ENCODE results near the gene MED7.

Gene MED7

DNA sequence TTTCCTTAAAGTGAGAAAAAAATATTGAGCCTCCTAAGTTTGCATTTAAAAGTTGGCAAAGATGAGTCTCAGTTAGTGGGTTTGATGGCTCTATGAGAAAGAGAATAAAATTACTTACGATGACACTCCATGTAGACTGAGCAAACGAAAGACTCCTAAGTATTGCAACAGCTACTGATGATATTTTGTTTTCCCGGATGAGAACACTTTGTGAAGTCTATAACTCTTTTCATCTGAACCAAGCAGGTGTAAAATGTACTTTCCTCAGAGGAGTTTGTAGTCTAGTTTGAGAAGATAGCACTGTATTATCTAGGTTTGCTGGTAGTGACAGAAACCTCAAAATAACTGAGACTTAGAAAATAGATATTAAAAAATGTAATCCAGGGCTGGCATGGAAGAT lies 36.3 kb upstream of the MED7 start:
- H3K4me3 ChIP-seq (ENCODE audit: low read length in 2 of 2) = no peak overlapping the region
- H3K9ac ChIP-seq (ENCODE audit: low read depth in 1 of 2, low read length in 2 of 2) = no peak overlapping the region

GRCh38 chr5:157177953-157178352 lies 35.3 kb upstream of the MED7 start:
- Histone ChIP-seq H3K4me1 (ENCODE audit: control insufficient read depth in 2 of 2, insufficient read depth in 2 of 2, low read length in 2 of 2) (no peaks in the 10 kb centered on the region), H3K27ac (ENCODE audit: low read depth in 2 of 2, low read length in 2 of 2) (no peak overlapping the region), H3K9me3 (ENCODE audit: control insufficient read depth in 2 of 2, low read length in 2 of 2) (no peaks in the 10 kb centered on the region), H3K4me3 (ENCODE audit: low read length in 2 of 2) (no peak overlapping the region), H3K9ac (ENCODE audit: low read depth in 1 of 2, low read length in 2 of 2) (no peak overlapping the region), H3K36me3 (ENCODE audit: control insufficient read depth in 2 of 2, insufficient read depth in 2 of 2, low read length in 2 of 2) (no peaks in the 10 kb centered on the region), H3K27me3 (ENCODE audit: control insufficient read depth in 2 of 2, insufficient read depth in 2 of 2, low read length in 2 of 2) (no peaks in the 10 kb centered on the region)

More for the DNA sequence above, 36.3 kb upstream of the MED7 start:
- no peaks in the 10 kb centered on the region for H3K27me3 ChIP-seq (ENCODE audit: control insufficient read depth in 2 of 2, insufficient read depth in 2 of 2, low read length in 2 of 2)
- H3K4me1 ChIP-seq (ENCODE audit: control insufficient read depth in 2 of 2, insufficient read depth in 2 of 2, low read length in 2 of 2) = no peaks in the 10 kb centered on the region
- H3K27ac ChIP-seq (ENCODE audit: low read depth in 2 of 2, low read length in 2 of 2) = no peak overlapping the region
- no peaks in the 10 kb centered on the region for H3K9me3 ChIP-seq (ENCODE audit: control insufficient read depth in 2 of 2, low read length in 2 of 2)
- H3K36me3 ChIP-seq (ENCODE audit: control insufficient read depth in 2 of 2, insufficient read depth in 2 of 2, low read length in 2 of 2) = no peaks in the 10 kb centered on the region

DNA sequence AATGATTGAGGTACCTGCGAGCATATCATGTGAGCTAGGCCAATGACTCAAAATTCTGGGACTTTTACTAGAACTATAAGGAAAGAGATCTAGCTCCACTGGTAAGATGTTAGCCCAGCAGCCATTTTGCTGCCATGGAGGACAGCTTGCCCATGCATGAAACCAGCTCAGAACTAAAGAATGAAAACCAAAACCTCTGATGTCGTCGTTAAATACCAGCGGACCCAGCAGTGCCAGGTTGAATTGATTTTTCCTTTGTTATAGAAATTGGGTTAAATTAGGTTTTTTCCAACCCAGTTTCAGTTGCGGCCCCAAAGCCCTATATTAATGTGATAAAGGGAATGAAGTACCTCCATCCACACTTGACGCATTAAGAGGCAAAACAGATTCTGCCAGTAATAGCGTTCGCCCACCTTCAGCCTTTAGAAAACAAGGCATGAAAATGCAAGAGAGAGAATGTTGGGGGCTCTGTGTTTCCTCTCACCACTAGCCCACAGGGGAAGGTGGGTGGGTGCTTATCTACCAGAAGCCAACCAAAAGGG lies 32.5 kb upstream of the MED7 start:
- no peak overlapping the region for H3K9ac ChIP-seq (ENCODE audit: low read depth in 1 of 2, low read length in 2 of 2)
- H3K36me3 ChIP-seq (ENCODE audit: control insufficient read depth in 2 of 2, insufficient read depth in 2 of 2, low read length in 2 of 2) = no peaks in the 10 kb centered on the region
- no peaks in the 10 kb centered on the region for H3K4me1 ChIP-seq (ENCODE audit: control insufficient read depth in 2 of 2, insufficient read depth in 2 of 2, low read length in 2 of 2)
- no peaks in the 10 kb centered on the region for H3K27me3 ChIP-seq (ENCODE audit: control insufficient read depth in 2 of 2, insufficient read depth in 2 of 2, low read length in 2 of 2)
- H3K4me3 ChIP-seq (ENCODE audit: low read length in 2 of 2) = no peak overlapping the region
- H3K27ac ChIP-seq (ENCODE audit: low read depth in 2 of 2, low read length in 2 of 2) = no peak overlapping the region
- no peaks in the 10 kb centered on the region for H3K9me3 ChIP-seq (ENCODE audit: control insufficient read depth in 2 of 2, low read length in 2 of 2)

DNA sequence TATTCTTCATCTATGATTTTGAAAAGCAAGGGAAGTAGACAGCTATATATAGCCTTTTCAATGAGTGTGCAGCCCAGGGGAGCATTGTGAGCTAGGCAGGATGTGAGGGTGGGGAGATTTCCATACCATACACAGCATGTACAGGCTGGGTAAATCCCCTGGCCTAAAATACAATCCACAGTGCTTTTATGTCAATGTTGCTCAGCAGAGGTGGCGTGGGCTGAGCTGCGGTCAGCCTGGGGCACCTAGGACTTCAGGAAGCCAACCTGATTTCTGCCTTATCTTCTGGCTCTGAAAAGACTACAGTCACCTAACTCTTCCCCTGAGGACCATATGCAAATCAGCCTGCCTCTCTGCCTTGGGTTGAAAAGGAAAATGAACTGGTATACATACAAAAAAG lies 29.7 kb upstream of the MED7 start:
- Histone ChIP-seq H3K9ac (ENCODE audit: low read depth in 1 of 2, low read length in 2 of 2) (no peak overlapping the region), H3K36me3 (ENCODE audit: control insufficient read depth in 2 of 2, insufficient read depth in 2 of 2, low read length in 2 of 2) (no peaks in the 10 kb centered on the region), H3K27me3 (ENCODE audit: control insufficient read depth in 2 of 2, insufficient read depth in 2 of 2, low read length in 2 of 2) (no peaks in the 10 kb centered on the region), H3K4me1 (ENCODE audit: control insufficient read depth in 2 of 2, insufficient read depth in 2 of 2, low read length in 2 of 2) (no peaks in the 10 kb centered on the region), H3K9me3 (ENCODE audit: control insufficient read depth in 2 of 2, low read length in 2 of 2) (no peaks in the 10 kb centered on the region), H3K4me3 (ENCODE audit: low read length in 2 of 2) (no peak overlapping the region), H3K27ac (ENCODE audit: low read depth in 2 of 2, low read length in 2 of 2) (peak overlapping the region in 1 of 2 donors; percentile 11)

DNA sequence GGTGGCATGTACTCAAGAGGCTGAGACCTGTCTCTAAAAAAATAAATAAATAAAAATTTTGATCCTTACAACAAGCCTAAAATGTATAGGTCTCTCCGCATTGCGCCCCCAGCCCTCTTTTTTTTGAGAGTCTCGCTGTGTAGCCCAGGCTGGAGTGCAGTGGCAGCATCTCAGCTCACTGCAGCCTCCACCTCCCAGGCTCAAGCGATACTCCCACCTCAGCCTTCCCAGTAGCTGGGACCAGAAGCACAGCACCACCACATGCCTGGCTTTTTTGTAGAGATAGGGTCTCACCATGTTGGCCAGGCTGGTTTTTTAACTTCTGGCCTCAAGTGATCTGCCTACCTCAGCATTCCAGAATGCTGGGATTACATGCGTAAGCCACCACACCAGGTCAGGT lies 25.6 kb upstream of the MED7 start:
- H3K27me3 ChIP-seq (ENCODE audit: control insufficient read depth in 2 of 2, insufficient read depth in 2 of 2, low read length in 2 of 2) = peaks cover 0 to 3% of the 10 kb centered on the region in 2 donors
- no peaks in the 10 kb centered on the region for H3K4me1 ChIP-seq (ENCODE audit: control insufficient read depth in 2 of 2, insufficient read depth in 2 of 2, low read length in 2 of 2)
- H3K27ac ChIP-seq (ENCODE audit: low read depth in 2 of 2, low read length in 2 of 2) = no peak overlapping the region
- H3K36me3 ChIP-seq (ENCODE audit: control insufficient read depth in 2 of 2, insufficient read depth in 2 of 2, low read length in 2 of 2) = no peaks in the 10 kb centered on the region
- H3K9me3 ChIP-seq (ENCODE audit: control insufficient read depth in 2 of 2, low read length in 2 of 2) = no peaks in the 10 kb centered on the region
- no peak overlapping the region for H3K9ac ChIP-seq (ENCODE audit: low read depth in 1 of 2, low read length in 2 of 2)
- no peak overlapping the region for H3K4me3 ChIP-seq (ENCODE audit: low read length in 2 of 2)

- Histone ChIP-seq H3K27me3 (ENCODE audit: control insufficient read depth in 2 of 2, insufficient read depth in 2 of 2, low read length in 2 of 2) (peaks cover 0 to 3% of the 10 kb centered on the region in 2 donors), H3K9me3 (ENCODE audit: control insufficient read depth in 2 of 2, low read length in 2 of 2) (no peaks in the 10 kb centered on the region), H3K27ac (ENCODE audit: low read depth in 2 of 2, low read length in 2 of 2) (no peak overlapping the region), H3K9ac (ENCODE audit: low read depth in 1 of 2, low read length in 2 of 2) (no peak overlapping the region), H3K4me3 (ENCODE audit: low read length in 2 of 2) (no peak overlapping the region), H3K36me3 (ENCODE audit: control insufficient read depth in 2 of 2, insufficient read depth in 2 of 2, low read length in 2 of 2) (no peaks in the 10 kb centered on the region), H3K4me1 (ENCODE audit: control insufficient read depth in 2 of 2, insufficient read depth in 2 of 2, low read length in 2 of 2) (no peaks in the 10 kb centered on the region)
Measured at GRCh38 chr5:157167214-157167621, 24.6 kb upstream of the MED7 start.

GRCh38 chr5:157166214-157167213 lies 23.8 kb upstream of the MED7 start, which contains the start of gene GARIN3:
Gene GARIN3, minus strand, starts transcription at chr5:157166264. Its CDS starts 96 bp downstream, at chr5:157166168.
- Histone ChIP-seq H3K9me3 (ENCODE audit: control insufficient read depth in 2 of 2, low read length in 2 of 2) (no peaks in the 10 kb centered on the region), H3K4me1 (ENCODE audit: control insufficient read depth in 2 of 2, insufficient read depth in 2 of 2, low read length in 2 of 2) (no peaks in the 10 kb centered on the region), H3K4me3 (ENCODE audit: low read length in 2 of 2) (no peak within 1 kb of the TSS), H3K27ac (ENCODE audit: low read depth in 2 of 2, low read length in 2 of 2) (no peak within 1 kb of the TSS), H3K9ac (ENCODE audit: low read depth in 1 of 2, low read length in 2 of 2) (no peak within 1 kb of the TSS), H3K36me3 (ENCODE audit: control insufficient read depth in 2 of 2, insufficient read depth in 2 of 2, low read length in 2 of 2) (no peaks in the 10 kb centered on the region), H3K27me3 (ENCODE audit: control insufficient read depth in 2 of 2, insufficient read depth in 2 of 2, low read length in 2 of 2) (peaks cover 0 to 3% of the 10 kb centered on the region in 2 donors)

GRCh38 chr5:157165668-157166067 lies 23.0 kb upstream of the MED7 start:
- H3K27me3 ChIP-seq (ENCODE audit: control insufficient read depth in 2 of 2, insufficient read depth in 2 of 2, low read length in 2 of 2) = peaks cover 0 to 3% of the 10 kb centered on the region in 2 donors

DNA sequence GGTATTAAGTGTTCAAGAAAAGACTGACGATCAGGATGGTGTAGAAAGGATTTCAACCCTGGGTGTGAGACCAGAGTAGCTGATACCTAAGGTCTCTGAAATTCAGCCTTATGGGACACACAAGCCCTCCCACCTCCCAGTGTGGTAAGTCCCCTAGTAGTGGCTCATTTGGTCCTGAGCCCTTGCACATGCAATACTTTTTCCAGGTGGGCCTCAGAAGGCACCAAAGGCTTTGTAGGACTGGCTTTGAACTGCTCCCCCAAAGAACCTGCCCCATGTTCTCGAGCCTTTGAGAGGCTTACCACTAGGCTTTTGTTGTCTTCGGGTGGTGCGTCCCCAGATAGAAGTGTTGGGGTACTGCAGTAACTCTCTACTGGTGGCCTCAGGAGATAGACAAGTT lies 22.6 kb upstream of the MED7 start:
- H3K9me3 ChIP-seq (ENCODE audit: control insufficient read depth in 2 of 2, low read length in 2 of 2) = no peaks in the 10 kb centered on the region
- H3K9ac ChIP-seq (ENCODE audit: low read depth in 1 of 2, low read length in 2 of 2) = no peak overlapping the region
- no peak overlapping the region for H3K27ac ChIP-seq (ENCODE audit: low read depth in 2 of 2, low read length in 2 of 2)
- no peaks in the 10 kb centered on the region for H3K4me1 ChIP-seq (ENCODE audit: control insufficient read depth in 2 of 2, insufficient read depth in 2 of 2, low read length in 2 of 2)
- no peak overlapping the region for H3K4me3 ChIP-seq (ENCODE audit: low read length in 2 of 2)
- H3K36me3 ChIP-seq (ENCODE audit: control insufficient read depth in 2 of 2, insufficient read depth in 2 of 2, low read length in 2 of 2) = no peaks in the 10 kb centered on the region
- peaks cover 0 to 3% of the 10 kb centered on the region in 2 donors for H3K27me3 ChIP-seq (ENCODE audit: control insufficient read depth in 2 of 2, insufficient read depth in 2 of 2, low read length in 2 of 2)

More at GRCh38 chr5:157165668-157166067, 23.0 kb upstream of the MED7 start:
- Histone ChIP-seq H3K4me3 (ENCODE audit: low read length in 2 of 2) (no peak overlapping the region), H3K36me3 (ENCODE audit: control insufficient read depth in 2 of 2, insufficient read depth in 2 of 2, low read length in 2 of 2) (no peaks in the 10 kb centered on the region), H3K27ac (ENCODE audit: low read depth in 2 of 2, low read length in 2 of 2) (no peak overlapping the region), H3K9ac (ENCODE audit: low read depth in 1 of 2, low read length in 2 of 2) (no peak overlapping the region), H3K4me1 (ENCODE audit: control insufficient read depth in 2 of 2, insufficient read depth in 2 of 2, low read length in 2 of 2) (no peaks in the 10 kb centered on the region), H3K9me3 (ENCODE audit: control insufficient read depth in 2 of 2, low read length in 2 of 2) (no peaks in the 10 kb centered on the region)

DNA sequence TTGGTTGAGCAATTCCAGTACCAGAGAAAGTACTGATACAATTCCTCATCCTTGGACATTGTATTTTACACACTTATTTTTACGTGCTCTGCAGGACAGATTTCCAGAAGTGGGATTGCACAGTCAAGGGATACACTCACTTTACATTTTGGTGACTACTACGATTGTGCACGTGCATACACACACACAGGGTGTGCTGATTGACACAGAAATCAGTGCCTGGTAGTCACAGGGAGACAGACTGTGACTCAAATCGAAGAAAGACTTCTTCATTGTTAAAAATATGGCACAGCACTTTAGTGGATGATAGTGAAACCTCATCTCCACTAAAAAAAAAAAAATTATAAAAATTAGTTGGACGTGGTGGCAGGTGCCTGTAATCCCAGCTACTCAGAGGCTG lies 21.9 kb upstream of the MED7 start:
- Histone ChIP-seq H3K9ac (ENCODE audit: low read depth in 1 of 2, low read length in 2 of 2) (no peak overlapping the region), H3K9me3 (ENCODE audit: control insufficient read depth in 2 of 2, low read length in 2 of 2) (no peaks in the 10 kb centered on the region), H3K27me3 (ENCODE audit: control insufficient read depth in 2 of 2, insufficient read depth in 2 of 2, low read length in 2 of 2) (peaks cover 0 to 3% of the 10 kb centered on the region in 2 donors), H3K4me3 (ENCODE audit: low read length in 2 of 2) (no peak overlapping the region), H3K36me3 (ENCODE audit: control insufficient read depth in 2 of 2, insufficient read depth in 2 of 2, low read length in 2 of 2) (no peaks in the 10 kb centered on the region), H3K27ac (ENCODE audit: low read depth in 2 of 2, low read length in 2 of 2) (no peak overlapping the region), H3K4me1 (ENCODE audit: control insufficient read depth in 2 of 2, insufficient read depth in 2 of 2, low read length in 2 of 2) (no peaks in the 10 kb centered on the region)

All from mucosa of rectum (tissue), 2 donors.